ENCODE measurements around the gene TBXAS1.

TBXAS1 gene

DNA sequence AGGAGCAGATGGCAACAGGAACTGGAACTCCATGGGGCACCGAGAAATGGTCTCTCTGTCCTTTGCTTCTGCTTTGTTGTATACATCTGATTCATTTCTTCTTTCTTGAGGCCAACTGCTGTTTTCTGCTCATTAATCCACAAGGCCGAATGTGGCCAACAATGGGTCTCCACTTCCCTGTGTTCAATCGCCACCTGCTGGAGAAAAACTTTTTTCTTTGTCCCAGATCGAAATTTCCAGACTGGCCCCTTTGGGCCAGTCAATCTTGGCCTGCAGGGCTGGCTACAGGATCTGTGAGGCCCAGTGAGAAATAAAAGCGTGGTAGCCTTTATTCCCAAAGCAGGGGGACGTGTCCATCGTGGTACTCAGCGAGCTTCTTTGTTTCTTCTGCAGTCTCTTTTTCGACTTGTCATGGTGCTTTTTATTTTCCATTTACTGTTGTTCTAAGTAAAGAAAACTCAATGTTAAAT lies 174.9 kb downstream of the TBXAS1 start:
- DNase-seq = peak; percentile 79
- in situ Hi-C loops (cut with HindIII; ENCODE audit: low pct_ligation_motif_present, low pct_unique_long_range_greater_than_20kb, low sequenced_read_pairs) = loop anchor here (25.0 kb wide), 2 partner anchors 392 to 517 kb away; partner anchors contain the start of gene KLRG2

DNA sequence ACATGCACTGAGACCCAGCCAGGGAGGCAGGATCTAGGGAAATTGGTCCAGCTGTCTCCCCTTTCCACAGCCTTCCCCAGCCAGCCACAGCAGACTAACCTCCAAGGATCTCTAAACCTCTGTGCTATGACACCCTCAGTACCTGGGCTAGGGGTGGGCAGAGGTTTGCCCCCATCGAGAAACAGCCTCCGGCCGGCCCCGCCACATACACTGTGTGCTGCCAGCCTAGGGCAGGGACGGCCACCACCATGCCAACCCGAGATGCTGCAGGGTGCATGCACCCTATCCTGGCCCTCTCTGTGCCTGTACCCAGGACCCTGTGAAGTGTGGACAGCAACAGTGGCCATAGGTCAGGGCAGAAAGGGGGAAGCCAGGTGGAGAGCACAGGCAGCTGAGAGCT lies 175.6 kb downstream of the TBXAS1 start:
- in situ Hi-C loops (cut with HindIII; ENCODE audit: low pct_ligation_motif_present, low pct_unique_long_range_greater_than_20kb, low sequenced_read_pairs) = loop anchor here (25.0 kb wide), 2 partner anchors 392 to 517 kb away; partner anchors contain the start of gene KLRG2

DNA sequence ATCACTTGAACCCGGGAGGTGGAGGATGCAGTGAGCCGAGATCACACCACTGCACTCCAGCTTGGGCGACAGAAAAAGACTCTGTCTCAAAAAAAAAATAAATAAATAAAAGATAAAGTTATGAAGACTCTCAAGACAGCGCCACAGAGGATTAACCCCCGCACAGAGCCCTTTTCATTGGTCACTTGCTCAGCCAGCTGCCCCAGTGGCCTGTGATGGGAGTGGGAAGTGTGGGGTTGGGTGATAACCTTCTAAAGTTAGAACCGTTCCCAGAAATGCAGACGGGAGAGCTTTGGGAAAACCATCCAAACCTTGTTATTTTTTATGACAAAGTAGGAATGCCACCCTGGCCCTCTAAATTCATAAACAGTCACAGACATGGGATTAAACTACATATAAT lies 176.3 kb downstream of the TBXAS1 start:
- in situ Hi-C loops (cut with HindIII; ENCODE audit: low pct_ligation_motif_present, low pct_unique_long_range_greater_than_20kb, low sequenced_read_pairs) = loop anchor here (25.0 kb wide), 2 partner anchors 393 to 518 kb away; partner anchors contain the start of gene KLRG2
- DNase-seq = no peak

More for the DNA sequence above, 175.6 kb downstream of the TBXAS1 start:
- DNase-seq = no peak

DNA sequence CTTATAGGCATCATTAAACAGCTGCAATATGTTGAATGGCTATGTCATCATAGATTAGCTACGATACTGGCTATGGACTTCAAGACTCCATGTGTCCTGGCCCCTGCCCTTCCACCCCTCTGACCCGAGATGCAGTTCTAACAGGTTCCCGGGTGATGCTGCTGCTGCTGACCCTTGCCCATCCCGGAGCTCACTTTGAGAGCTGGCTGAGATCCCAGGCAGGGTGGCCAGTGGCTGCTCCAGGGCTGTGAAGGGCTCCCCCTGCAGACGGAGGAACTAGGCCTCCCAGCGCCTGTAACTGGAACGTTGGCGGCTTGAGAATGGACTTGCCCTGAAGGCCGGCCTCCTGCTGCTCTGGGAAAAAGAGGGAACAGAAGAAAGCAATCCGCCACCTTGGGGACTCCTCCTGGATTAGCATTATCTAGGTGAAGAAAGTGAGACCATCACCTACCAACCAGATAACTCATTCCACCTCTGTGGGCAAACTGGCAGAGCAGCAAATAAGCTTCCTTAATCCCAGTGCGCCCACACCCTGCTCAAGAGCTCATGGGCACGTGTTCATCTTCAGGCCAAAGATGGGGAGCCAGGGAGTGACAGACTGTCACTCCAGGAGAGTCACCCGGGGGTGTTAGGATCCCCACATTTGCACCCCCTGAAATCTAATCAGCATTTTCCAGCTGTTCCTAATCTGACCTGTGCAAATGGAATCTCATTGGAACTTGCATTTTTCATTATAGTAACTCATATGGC lies 176.9 kb downstream of the TBXAS1 start:
- in situ Hi-C loops (cut with HindIII; ENCODE audit: low pct_ligation_motif_present, low pct_unique_long_range_greater_than_20kb, low sequenced_read_pairs) = loop anchor here (25.0 kb wide), 2 partner anchors 394 to 519 kb away; partner anchors contain the start of gene KLRG2
- DNase-seq = peak; percentile 33

DNA sequence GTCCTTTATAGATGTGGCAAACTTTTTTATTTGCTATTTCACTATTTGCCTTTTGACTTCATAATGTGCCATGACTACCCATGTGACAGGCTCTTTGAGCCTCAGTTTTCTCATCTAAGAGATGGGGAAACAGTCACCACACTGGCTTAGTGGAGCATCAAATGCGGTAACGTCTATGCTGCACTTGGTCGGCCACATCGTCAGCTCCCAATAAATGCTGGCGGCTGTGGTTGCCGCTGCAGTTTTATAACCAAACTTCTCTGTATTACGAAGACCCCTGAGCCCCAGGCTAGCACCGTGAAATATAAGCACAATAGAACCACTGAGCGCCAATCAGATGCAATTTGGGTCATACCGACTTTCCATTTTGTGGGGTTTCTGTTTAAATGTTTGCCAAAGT lies 177.5 kb downstream of the TBXAS1 start:
- no peak for DNase-seq
- in situ Hi-C loops (cut with HindIII; ENCODE audit: low pct_ligation_motif_present, low pct_unique_long_range_greater_than_20kb, low sequenced_read_pairs) = loop anchor here (25.0 kb wide), 2 partner anchors 394 to 519 kb away; partner anchors contain the start of gene KLRG2

DNA sequence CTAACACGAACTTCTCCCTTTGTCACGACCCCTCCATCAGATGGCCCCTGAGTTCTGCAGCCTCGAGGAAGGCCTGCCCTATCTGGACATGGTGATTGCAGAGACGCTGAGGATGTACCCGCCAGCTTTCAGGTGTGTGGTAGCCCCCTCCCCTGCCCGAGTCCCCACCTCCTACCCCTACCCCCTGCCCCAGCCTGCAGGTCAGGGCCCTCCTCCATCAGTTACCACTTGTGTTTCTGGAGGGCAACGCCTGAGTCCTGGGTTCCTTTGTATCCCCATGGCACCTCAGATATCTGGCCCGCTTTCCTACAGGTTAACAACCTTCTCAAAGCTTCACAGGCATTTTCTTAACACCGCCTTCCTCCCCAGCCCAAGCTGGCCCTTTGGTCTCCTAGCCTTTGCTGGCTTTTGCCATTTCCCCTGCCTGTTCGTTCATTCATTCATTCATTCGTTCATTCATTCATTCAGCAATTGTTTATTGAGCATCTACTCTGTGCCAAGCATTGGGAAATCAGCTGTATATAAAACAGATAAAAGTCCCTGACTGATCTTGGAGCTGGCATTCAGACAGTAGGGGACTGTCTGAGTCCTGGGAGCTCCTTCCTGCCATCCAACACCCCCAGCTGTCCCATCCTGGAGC lies 178.1 kb downstream of the TBXAS1 start:
- in situ Hi-C loops (cut with HindIII; ENCODE audit: low pct_ligation_motif_present, low pct_unique_long_range_greater_than_20kb, low sequenced_read_pairs) = loop anchor here (25.0 kb wide), 2 partner anchors 395 to 520 kb away; partner anchors contain the start of gene KLRG2
- DNase-seq = no peak

DNA sequence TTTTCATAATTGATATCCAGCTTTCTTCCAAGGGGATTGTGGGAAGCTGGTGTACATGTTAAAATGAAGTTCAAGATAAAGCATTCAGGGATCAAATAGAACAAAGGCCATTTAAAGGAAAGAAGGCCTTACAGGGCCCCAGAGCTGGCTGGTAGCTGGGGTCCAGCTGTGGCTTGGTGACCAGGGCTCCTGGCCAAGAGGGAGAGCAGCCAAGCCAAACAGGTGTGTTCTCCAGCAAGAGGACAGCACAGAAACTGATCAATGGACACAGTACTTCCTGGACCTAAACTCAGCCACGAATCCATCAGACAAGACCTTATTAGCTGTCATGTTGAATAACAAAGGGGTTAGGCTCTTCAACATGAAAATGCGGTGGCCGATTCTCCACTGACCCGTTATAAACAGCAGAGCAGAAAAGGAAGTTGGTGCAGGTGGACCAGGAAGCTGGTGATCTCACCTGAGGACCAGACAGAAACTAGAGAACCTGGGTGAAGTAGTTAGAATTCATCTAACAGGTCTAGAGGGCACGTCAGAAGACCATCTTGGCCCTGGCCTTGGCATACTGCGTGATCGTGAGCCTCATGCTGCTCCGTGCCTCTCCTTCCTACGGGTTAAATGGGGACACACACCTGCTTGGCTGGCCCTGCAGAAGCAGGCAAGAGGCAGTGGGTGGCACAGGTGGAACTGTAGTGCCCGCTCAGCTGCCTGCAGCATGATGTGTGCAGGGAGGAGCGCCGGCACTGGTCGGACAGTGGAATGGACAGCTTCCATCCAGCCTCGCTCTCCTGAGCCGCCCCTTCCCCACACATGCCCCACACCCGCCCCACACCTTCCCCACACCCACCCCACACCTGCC lies 179.9 kb downstream of the TBXAS1 start:
- no peak for DNase-seq
- in situ Hi-C loops (cut with HindIII; ENCODE audit: low pct_ligation_motif_present, low pct_unique_long_range_greater_than_20kb, low sequenced_read_pairs) = loop anchor here (25.0 kb wide), 2 partner anchors 397 to 522 kb away; partner anchors contain the start of gene KLRG2

DNA sequence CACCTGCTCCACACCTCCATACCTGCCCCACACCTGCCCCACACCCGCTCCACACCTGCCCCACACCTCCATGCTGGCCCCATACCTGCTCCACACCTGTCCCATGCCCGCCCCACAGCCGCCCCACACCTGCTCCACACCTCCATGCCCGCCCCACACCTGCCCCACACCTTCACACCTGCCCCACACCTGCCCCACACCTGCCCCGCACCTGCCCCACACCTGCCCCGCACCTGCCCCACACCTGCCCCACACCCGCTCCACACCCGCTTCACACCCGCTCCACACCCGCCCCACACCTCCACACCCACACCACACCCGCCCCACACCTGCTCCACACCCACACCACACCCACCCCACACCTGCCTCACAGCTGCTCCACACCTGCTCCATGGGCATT lies 180.7 kb downstream of the TBXAS1 start:
- in situ Hi-C loops (cut with HindIII; ENCODE audit: low pct_ligation_motif_present, low pct_unique_long_range_greater_than_20kb, low sequenced_read_pairs) = loop anchor here (25.0 kb wide), 2 partner anchors 397 to 522 kb away; partner anchors contain the start of gene KLRG2
- no peak for DNase-seq

DNA sequence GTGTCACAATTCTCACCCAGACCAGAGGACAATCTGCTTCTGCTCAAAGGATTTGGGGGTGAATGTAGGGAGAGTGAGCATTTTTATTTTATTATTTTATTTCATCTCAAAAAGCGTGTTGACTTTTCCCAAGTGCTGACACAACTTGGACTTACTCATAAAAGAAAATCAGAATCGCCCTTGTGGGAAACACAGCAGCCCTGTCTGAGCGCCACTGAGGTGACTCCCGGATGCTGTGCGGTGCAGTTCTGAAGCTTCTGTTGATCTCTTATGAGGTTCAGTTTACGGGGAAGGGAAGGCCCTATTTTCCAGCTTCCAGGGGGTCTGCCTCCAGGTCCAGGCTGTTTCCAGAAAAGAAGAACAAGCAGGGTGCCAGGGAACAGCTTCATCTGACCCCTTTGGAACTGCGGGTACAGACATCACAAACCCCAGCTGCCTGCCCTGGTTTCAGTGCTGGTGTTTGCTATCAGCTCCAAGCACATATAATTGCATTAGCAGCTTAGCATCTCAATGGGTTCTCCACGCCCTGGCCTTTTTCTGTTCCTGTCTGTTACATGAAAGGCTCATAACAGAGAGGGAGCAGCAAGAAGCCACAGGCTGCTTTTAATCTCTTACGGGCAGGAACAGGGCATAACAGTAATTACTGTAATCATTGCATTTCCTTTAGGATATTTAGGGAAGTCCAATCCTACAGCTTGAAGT lies 181.3 kb downstream of the TBXAS1 start:
- no peak for DNase-seq
- in situ Hi-C loops (cut with HindIII; ENCODE audit: low pct_ligation_motif_present, low pct_unique_long_range_greater_than_20kb, low sequenced_read_pairs) = loop anchor here (25.0 kb wide), 2 partner anchors 398 to 523 kb away; partner anchors contain the start of gene KLRG2

DNA sequence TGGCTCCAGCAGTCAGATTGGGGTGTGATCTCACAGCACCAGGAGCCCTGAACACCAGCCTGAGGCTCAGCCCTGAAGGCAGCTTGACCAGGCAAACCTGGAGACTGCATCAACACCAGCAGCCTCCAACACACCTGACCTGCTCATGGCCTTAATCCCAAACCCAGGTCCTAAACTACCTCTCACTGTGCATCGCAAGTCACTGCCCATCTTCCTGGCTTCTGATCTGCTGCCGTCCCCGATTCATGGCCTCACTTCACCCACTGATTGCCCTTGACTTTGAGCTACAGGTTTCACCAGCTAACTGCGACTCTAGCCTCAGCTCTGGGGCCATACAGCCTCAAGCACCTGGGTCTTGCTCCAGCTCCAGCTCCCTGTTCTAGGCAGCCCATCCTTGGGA lies 184.6 kb downstream of the TBXAS1 start:
- no peak for DNase-seq
- in situ Hi-C loops (cut with HindIII; ENCODE audit: low pct_ligation_motif_present, low pct_unique_long_range_greater_than_20kb, low sequenced_read_pairs) = loop anchor here (25.0 kb wide), 2 partner anchors 401 to 526 kb away; partner anchors contain the start of gene KLRG2

DNA sequence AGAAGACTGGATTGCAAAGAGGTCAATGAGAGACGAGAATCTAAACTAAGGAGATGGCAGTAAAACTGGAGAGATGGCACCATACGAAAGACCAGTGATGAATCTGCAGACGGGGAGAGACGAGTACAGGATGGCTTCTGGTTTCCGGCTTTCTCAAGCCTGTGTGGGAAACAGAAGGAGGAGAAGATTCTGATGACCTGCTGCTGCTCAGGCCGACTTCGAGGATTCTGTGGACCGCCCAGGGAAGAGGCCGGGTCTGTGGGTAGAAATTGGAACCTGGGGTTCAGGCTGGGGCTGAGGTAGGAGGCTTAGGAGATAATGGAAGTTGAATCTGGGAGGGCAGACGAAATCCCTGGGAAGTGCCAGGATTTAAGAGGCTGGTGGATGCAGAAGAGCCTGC lies 185.1 kb downstream of the TBXAS1 start:
- in situ Hi-C loops (cut with HindIII; ENCODE audit: low pct_ligation_motif_present, low pct_unique_long_range_greater_than_20kb, low sequenced_read_pairs) = loop anchor here (25.0 kb wide), 2 partner anchors 402 to 527 kb away; partner anchors contain the start of gene KLRG2
- DNase-seq = no peak

DNA sequence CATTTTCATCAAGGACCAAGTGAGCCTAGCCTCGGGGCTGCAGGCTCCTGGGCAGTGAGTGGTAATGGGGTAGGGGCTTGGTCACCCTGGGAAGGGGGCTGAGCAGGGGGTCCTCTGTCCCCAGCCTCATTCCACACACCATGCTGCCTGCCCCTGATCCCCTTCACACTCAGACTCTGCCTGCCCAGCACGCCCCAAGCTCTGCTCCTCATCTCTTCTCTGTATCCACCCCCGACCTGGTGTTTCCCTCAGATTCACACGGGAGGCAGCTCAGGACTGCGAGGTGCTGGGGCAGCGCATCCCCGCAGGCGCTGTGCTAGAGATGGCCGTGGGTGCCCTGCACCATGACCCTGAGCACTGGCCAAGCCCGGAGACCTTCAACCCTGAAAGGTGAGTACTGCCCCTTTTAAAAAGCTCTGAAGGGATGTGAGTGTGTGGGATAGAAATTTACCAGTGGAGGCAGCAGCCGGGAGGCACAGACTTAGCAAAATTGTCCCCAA lies 186.5 kb downstream of the TBXAS1 start:
- no peak for DNase-seq
- in situ Hi-C loops (cut with HindIII; ENCODE audit: low pct_ligation_motif_present, low pct_unique_long_range_greater_than_20kb, low sequenced_read_pairs) = loop anchor here (25.0 kb wide), 2 partner anchors 403 to 528 kb away; partner anchors contain the start of gene KLRG2

DNA sequence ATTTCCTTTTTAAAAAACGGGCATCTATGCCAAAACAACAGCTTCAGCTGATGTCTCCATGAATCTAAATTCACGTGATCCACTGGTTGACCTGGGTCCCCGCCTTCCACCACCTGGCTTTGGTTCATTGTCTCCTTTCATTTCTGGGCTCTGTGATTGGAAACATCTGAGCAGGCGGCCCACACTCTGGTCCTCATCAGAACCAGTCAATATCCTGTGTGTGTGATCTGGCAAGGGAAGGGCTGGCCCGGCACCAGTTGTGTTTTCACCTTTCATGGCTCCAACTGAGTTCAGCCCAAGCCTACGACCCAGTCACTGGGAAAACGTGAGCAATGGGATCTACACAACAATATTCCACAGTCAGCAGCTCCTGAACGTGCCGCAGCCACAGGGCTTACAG lies 187.5 kb downstream of the TBXAS1 start:
- DNase-seq = no peak
- in situ Hi-C loops (cut with HindIII; ENCODE audit: low pct_ligation_motif_present, low pct_unique_long_range_greater_than_20kb, low sequenced_read_pairs) = loop anchor here (25.0 kb wide), 2 partner anchors 404 to 529 kb away; partner anchors contain the start of gene KLRG2

DNA sequence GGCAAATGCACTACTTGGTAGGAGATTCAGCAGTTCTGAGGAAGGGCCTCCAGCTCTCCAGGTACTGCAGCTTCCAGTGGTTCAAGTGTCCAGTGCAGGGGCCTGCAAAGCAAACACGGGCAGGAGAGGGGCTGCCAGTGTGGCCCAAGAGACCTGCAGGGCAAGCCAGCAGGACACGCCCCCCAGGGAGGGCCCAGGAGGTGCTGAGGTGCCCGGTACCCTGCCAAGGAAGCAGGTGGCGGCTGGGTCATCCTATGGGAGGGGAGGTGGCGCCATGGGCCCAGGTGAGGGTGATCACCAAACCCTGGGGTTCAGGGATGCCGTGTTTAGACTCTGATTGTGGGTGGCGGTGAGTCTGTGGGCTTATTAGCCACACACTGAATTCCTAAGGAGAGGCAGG lies 188.0 kb downstream of the TBXAS1 start:
- in situ Hi-C loops (cut with HindIII; ENCODE audit: low pct_ligation_motif_present, low pct_unique_long_range_greater_than_20kb, low sequenced_read_pairs) = loop anchor here (25.0 kb wide), 2 partner anchors 405 to 530 kb away; partner anchors contain the start of gene KLRG2

DNA sequence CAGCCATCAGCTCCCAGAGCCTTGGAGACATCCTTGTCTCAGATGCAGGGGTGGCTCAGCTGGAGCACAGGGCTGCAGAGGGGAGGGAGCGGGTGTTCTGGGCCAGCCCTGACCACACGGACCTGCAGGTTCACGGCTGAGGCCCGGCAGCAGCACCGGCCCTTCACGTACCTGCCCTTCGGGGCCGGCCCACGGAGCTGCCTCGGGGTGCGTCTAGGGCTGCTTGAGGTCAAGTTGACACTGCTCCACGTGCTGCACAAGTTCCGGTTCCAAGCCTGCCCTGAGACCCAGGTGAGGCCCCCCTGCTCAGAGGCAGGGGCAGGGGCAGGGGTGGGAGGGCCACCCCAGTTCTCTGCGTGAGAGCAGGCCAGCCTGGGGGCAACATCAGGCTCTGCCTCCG lies 188.5 kb downstream of the TBXAS1 start:
- in situ Hi-C loops (cut with HindIII; ENCODE audit: low pct_ligation_motif_present, low pct_unique_long_range_greater_than_20kb, low sequenced_read_pairs) = loop anchor here (25.0 kb wide), 2 partner anchors 405 to 530 kb away; partner anchors contain the start of gene KLRG2
- no peak for DNase-seq

More for the DNA sequence above, 188.0 kb downstream of the TBXAS1 start:
- DNase-seq = no peak

DNA sequence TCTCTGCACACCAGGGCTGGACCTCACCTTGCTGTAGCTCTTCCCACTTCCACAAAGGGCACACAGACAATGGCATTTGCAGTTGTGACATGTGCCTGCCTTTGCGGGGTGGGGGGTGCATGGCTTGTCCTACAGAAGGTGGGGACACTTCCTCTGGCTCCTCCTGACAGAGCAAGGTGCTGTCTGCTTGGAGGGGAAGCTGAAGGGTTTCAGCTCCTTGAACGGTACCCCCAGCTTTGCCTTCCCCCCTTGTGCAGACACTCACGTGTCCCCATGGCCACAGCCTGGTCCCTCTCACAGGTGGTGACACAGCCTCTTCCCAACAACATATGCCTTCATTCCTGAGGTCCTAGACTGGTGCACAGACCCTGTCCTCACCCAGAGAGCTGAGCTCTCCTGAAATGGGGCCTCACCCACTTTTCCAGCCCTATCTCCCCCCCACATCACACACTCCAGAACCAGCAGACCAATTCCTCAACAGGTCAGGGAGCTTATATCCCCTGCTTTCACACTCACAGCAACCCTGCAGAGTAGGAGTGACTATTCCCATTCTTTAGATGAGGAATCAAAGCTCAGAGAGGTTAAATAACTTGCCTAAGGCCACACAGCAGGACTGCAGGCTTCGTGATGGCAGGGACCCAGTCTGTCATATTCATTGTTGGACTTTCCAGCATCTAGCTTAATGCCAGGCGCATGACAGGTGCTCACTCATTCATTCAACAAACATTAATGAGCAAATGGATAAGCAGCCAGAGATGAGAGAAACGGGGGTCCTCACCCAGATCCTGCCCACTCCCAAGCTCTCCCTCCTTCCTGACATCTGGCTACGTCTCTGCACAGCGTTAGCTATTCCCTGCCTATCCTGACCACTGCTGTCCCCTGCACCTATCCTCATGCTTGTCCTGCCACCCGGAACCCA lies 189.3 kb downstream of the TBXAS1 start:
- in situ Hi-C loops (cut with HindIII; ENCODE audit: low pct_ligation_motif_present, low pct_unique_long_range_greater_than_20kb, low sequenced_read_pairs) = loop anchor here (25.0 kb wide), 2 partner anchors 406 to 531 kb away; partner anchors contain the start of gene KLRG2
- DNase-seq = no peak

Data from ACHN (cell line).